ENCODE measurements around the gene ELANE.

The ELANE gene

DNA sequence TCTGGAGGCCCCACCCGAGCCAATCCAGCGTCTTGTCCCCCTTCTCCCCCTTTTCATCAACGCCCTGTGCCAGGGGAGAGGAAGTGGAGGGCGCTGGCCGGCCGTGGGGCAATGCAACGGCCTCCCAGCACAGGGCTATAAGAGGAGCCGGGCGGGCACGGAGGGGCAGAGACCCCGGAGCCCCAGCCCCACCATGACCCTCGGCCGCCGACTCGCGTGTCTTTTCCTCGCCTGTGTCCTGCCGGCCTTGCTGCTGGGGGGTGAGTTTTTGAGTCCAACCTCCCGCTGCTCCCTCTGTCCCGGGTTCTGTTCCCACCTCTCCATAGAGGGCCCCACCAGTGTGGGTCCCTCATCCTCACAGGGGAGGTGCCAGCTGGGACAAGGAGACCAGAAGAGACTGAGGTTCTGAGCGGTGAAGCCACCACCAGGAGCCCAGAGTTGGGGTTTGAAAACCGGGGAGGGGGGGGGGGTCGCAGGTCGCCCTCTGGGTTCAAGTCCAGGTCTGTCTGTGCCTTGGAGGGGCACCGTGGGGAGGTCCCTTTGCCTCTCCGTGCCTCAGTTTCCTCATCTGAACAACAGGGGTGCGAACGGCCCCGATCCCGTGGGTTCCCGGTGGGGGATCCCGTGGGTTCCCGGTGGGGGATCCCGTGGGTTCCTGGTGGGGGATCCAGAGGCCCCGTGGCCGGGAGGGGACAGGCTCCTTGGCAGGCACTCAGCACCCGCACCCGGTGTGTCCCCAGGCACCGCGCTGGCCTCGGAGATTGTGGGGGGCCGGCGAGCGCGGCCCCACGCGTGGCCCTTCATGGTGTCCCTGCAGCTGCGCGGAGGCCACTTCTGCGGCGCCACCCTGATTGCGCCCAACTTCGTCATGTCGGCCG lies at the start of gene ELANE:
Gene ELANE (plus strand): TSS at position 168 of the 878 bp plus-strand sequence. CDS start 26 bp downstream, at position 194.
- DNase-seq (ENCODE audit: low spot score) = no peak
- TF ChIP-seq, protein P1, sequence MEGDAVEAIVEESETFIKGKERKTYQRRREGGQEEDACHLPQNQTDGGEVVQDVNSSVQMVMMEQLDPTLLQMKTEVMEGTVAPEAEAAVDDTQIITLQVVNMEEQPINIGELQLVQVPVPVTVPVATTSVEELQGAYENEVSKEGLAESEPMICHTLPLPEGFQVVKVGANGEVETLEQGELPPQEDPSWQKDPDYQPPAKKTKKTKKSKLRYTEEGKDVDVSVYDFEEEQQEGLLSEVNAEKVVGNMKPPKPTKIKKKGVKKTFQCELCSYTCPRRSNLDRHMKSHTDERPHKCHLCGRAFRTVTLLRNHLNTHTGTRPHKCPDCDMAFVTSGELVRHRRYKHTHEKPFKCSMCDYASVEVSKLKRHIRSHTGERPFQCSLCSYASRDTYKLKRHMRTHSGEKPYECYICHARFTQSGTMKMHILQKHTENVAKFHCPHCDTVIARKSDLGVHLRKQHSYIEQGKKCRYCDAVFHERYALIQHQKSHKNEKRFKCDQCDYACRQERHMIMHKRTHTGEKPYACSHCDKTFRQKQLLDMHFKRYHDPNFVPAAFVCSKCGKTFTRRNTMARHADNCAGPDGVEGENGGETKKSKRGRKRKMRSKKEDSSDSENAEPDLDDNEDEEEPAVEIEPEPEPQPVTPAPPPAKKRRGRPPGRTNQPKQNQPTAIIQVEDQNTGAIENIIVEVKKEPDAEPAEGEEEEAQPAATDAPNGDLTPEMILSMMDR (IDR thresholded peaks at IDR 0.05; ENCODE audit: extremely low read depth, missing control alignments) = no peak

- TF ChIP-seq, protein P1 (IDR thresholded peaks at IDR 0.05; ENCODE audit: extremely low read depth, missing control alignments) = no peak
- no peak for DNase-seq (ENCODE audit: low spot score)
Measured at GRCh38 chr19:802498-803098, 49.5 kb upstream of the ELANE start.

GRCh38 chr19:803099-803561 lies 49.0 kb upstream of the ELANE start:
- TF ChIP-seq, protein P1 (IDR thresholded peaks at IDR 0.05; ENCODE audit: extremely low read depth, missing control alignments) = no peak
- no peak for DNase-seq (ENCODE audit: low spot score)

- peak; percentile 42 for DNase-seq (ENCODE audit: low spot score)
- TF ChIP-seq, protein P1 (IDR thresholded peaks at IDR 0.05; ENCODE audit: extremely low read depth, missing control alignments) = no peak
Measured at GRCh38 chr19:803686-804418, 48.3 kb upstream of the ELANE start.

GRCh38 chr19:804419-805165 lies 47.5 kb upstream of the ELANE start:
- DNase-seq (ENCODE audit: low spot score) = peak; percentile 39
- TF ChIP-seq, protein P1 (IDR thresholded peaks at IDR 0.05; ENCODE audit: extremely low read depth, missing control alignments) = no peak

DNA sequence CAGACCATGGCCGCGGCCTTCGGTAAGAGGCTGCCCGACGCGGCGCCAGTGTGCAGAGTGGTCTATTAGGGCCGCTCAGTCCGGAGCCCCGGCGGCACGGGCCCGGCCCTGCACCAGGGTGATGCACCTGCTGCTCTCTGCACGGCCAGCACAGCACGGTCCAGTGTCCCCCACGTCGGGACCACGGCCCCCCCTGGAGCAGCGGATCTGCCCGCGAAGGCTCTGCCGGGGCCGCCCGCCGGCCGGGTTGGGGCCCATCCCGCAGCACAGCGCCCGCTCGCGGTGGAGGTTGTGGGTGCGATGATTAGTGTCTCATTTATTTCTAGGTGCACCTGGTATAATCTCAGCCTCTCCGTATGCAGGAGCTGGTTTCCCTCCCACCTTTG lies 46.9 kb upstream of the ELANE start:
- TF ChIP-seq, protein P1 (IDR thresholded peaks at IDR 0.05; ENCODE audit: extremely low read depth, missing control alignments) = no peak
- peak; percentile 46 for DNase-seq (ENCODE audit: low spot score)

Measured in GM20000 (cell line).